EL (cell line): ENCODE measurements around the gene ST7.

Source experiments
- DNase-seq: peaks from one replicate; pipeline ENCODE4 v3.0.0-alpha.2; 2016

Gene ST7

GRCh38 chr7:117134889-117135552 is 181.7 kb downstream of the ST7 start:
- no peak for DNase-seq

GRCh38 chr7:117135553-117135891 is 182.2 kb downstream of the ST7 start:
- DNase-seq = no peak

GRCh38 chr7:117137868-117138267 is 184.6 kb downstream of the ST7 start:
- DNase-seq = no peak

- no peak for DNase-seq
Observed at GRCh38 chr7:117138495-117138894, 185.2 kb downstream of the ST7 start.

- DNase-seq = no peak
Observed at GRCh38 chr7:117138981-117139380, 185.7 kb downstream of the ST7 start.

- no peak for DNase-seq
Observed at GRCh38 chr7:117139397-117139984, 186.2 kb downstream of the ST7 start.

GRCh38 chr7:117140921-117141320 is 187.6 kb downstream of the ST7 start:
- no peak for DNase-seq

- DNase-seq = no peak
Observed at GRCh38 chr7:117143066-117143465, 189.8 kb downstream of the ST7 start.

- peak; percentile 30 for DNase-seq
Observed at GRCh38 chr7:117143580-117143979, 190.3 kb downstream of the ST7 start.

GRCh38 chr7:117145333-117145732 is 192.0 kb downstream of the ST7 start:
- no peak for DNase-seq

- DNase-seq = no peak
Observed at GRCh38 chr7:117146059-117146458, 192.8 kb downstream of the ST7 start.

GRCh38 chr7:117146511-117146910 is 193.2 kb downstream of the ST7 start:
- no peak for DNase-seq

GRCh38 chr7:117148971-117149370 is 195.7 kb downstream of the ST7 start:
- DNase-seq = no peak

- DNase-seq = no peak
Observed at GRCh38 chr7:117149692-117150091, 196.4 kb downstream of the ST7 start.

GRCh38 chr7:117152213-117153007 is 199.1 kb downstream of the ST7 start:
- no peak for DNase-seq

- DNase-seq = no peak
Observed at GRCh38 chr7:117153016-117153545, 199.8 kb downstream of the ST7 start.

- DNase-seq = no peak
Observed at GRCh38 chr7:117154721-117155120, 201.4 kb downstream of the ST7 start.

- no peak for DNase-seq
Observed at GRCh38 chr7:117155694-117156093, 202.4 kb downstream of the ST7 start.

GRCh38 chr7:117157241-117158209 is 204.2 kb downstream of the ST7 start:
- peak; percentile 87 for DNase-seq

- no peak for DNase-seq
Observed at GRCh38 chr7:117158941-117159697, 205.8 kb downstream of the ST7 start.

- peak; percentile 28 for DNase-seq
Observed at GRCh38 chr7:117163101-117163500, 209.8 kb downstream of the ST7 start.

- peak; percentile 12 for DNase-seq
Observed at GRCh38 chr7:117164620-117165019, 211.3 kb downstream of the ST7 start.
